Measurements from ENCODE around the gene HDAC9. TPM values are rescaled to one million over a fixed set of nuclear protein-coding genes. Genes with fewer than 3 reads are reported as not detected.

Gene HDAC9
- total RNA-seq, 1 experiment from 2014 or later, result 4.3 TPM

DNA sequence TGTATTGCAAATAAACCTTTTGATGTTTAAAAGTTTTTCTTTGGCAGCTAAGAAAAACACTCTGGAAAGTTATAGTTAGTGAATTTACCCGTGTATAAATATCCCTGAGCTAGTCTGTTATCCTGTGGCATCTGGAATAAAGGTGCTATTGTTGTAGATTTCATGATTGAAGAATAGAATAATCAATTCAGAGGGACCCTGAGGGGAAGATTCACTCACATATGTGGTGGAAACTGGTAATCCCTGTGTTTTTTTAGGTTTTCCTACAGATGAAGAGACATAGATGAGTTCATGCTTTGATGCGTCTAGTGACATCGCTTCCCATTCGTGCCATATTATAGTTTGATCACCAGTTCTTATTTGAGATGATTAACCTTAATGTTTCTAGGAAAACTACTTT lies 457.3 kb downstream of the HDAC9 start:
- Histone ChIP-seq H3K9me3 (ENCODE audit: control insufficient read depth in 1 of 2, insufficient read depth in 1 of 2, low read depth in 1 of 2, low read length in 2 of 2) (no peaks in the 10 kb centered on the region), H3K9ac (ENCODE audit: low read length) (no peak overlapping the region), H3K4me3 (replicated peaks in 1 of 2; ENCODE audit: low read depth in 1 of 2, low read length in 2 of 2) (no peak overlapping the region), H3K79me2 (ENCODE audit: insufficient read depth, low read length) (no peaks in the 10 kb centered on the region), H3K36me3 (ENCODE audit: control insufficient read depth in 1 of 2, insufficient read depth in 2 of 2, low read length in 2 of 2) (no peaks in the 10 kb centered on the region), H3K9me2 (ENCODE audit: insufficient read depth) (no peaks in the 10 kb centered on the region; the same call in 1 of the 2 replicates), H3K27ac (ENCODE audit: low read depth, low read length) (no peak overlapping the region), H2AFZ (ENCODE audit: low read depth, low read length, poor library complexity, severe bottlenecking) (no peak overlapping the region), H3K4me1 (ENCODE audit: control insufficient read depth in 1 of 2, insufficient read depth in 2 of 2, low read length in 2 of 2) (no peaks in the 10 kb centered on the region), H4K20me1 (ENCODE audit: insufficient read depth) (no peaks in the 10 kb centered on the region), H3K27me3 (ENCODE audit: insufficient read depth, low read length) (no peaks in the 10 kb centered on the region), H3K4me2 (ENCODE audit: low read length) (no peak overlapping the region)
- BruUV-seq (replicated peaks), result no TSS peak
- ATAC-seq, result no peak
- intact Hi-C loops (cut with micrococcal nuclease), result no loop called here
- DNase-seq (ENCODE audit: low read depth, low spot score), result no peak
- TF ChIP-seq, protein P1, sequence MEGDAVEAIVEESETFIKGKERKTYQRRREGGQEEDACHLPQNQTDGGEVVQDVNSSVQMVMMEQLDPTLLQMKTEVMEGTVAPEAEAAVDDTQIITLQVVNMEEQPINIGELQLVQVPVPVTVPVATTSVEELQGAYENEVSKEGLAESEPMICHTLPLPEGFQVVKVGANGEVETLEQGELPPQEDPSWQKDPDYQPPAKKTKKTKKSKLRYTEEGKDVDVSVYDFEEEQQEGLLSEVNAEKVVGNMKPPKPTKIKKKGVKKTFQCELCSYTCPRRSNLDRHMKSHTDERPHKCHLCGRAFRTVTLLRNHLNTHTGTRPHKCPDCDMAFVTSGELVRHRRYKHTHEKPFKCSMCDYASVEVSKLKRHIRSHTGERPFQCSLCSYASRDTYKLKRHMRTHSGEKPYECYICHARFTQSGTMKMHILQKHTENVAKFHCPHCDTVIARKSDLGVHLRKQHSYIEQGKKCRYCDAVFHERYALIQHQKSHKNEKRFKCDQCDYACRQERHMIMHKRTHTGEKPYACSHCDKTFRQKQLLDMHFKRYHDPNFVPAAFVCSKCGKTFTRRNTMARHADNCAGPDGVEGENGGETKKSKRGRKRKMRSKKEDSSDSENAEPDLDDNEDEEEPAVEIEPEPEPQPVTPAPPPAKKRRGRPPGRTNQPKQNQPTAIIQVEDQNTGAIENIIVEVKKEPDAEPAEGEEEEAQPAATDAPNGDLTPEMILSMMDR (IDR thresholded peaks at IDR 0.05 in 2 of 3, conservative IDR thresholded peaks at IDR 0.05 in 1 of 3; ENCODE audit: borderline replicate concordance in 1 of 3, insufficient read depth in 1 of 3, low read depth in 2 of 3, low read length in 2 of 3), result no peak
- TF ChIP-seq EGR1 (IDR thresholded peaks at IDR 0.05; ENCODE audit: low read depth) (no peak), JUND (IDR thresholded peaks at IDR 0.05) (no peak)
- TF ChIP-seq, protein P2, sequence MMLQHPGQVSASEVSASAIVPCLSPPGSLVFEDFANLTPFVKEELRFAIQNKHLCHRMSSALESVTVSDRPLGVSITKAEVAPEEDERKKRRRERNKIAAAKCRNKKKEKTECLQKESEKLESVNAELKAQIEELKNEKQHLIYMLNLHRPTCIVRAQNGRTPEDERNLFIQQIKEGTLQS (IDR thresholded peaks at IDR 0.05), result no peak
- ChIA-PET RAD21 (ENCODE audit: low non-redundant PET in 1 of 2, low total read pairs in 2 of 2, uncharacterized antibody in 2 of 2, unreplicated experiment in 2 of 2) (no interaction called here), CTCF (no interaction called here), POLR2A (no interaction called here)

DNA sequence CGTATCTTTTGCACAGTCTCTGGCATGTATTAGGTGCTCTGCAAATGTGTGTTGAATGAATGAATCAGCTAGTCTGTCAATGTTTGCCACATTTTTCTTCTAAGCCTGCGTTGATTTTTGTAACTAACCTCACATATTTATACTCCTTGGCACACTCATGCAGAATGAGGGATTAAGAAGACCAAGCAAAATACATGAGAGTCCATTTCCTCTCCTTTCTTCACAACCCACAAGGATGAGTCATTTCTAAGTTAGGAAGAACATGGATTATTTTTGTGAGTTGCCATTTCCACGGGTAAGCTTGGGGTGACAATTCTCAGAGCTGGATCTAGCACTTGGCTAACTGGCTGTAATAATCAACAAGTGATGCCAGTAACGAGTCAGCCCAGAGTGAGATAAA lies 463.1 kb downstream of the HDAC9 start:
- H3K9me2 ChIP-seq (ENCODE audit: insufficient read depth), result no peaks in the 10 kb centered on the region; the same call in 1 of the 2 replicates
- ATAC-seq (no peak), DNase-seq (ENCODE audit: low read depth, low spot score) (no peak)
- H3K9me3 ChIP-seq (ENCODE audit: control insufficient read depth in 1 of 2, insufficient read depth in 1 of 2, low read depth in 1 of 2, low read length in 2 of 2), result no peaks in the 10 kb centered on the region
- no TSS peak for BruUV-seq (replicated peaks)
- no peaks in the 10 kb centered on the region for H4K20me1 ChIP-seq (ENCODE audit: insufficient read depth)
- no peaks in the 10 kb centered on the region for H3K36me3 ChIP-seq (ENCODE audit: control insufficient read depth in 1 of 2, insufficient read depth in 2 of 2, low read length in 2 of 2)
- no peaks in the 10 kb centered on the region for H3K27me3 ChIP-seq (ENCODE audit: insufficient read depth, low read length)
- intact Hi-C loops (cut with micrococcal nuclease), result no loop called here
- H3K79me2 ChIP-seq (ENCODE audit: insufficient read depth, low read length), result no peaks in the 10 kb centered on the region
- no peak overlapping the region for H3K27ac ChIP-seq (ENCODE audit: low read depth, low read length)
- no peak overlapping the region for H2AFZ ChIP-seq (ENCODE audit: low read depth, low read length, poor library complexity, severe bottlenecking)
- RAD21 ChIA-PET (ENCODE audit: low non-redundant PET in 1 of 2, low total read pairs in 2 of 2, uncharacterized antibody in 2 of 2, unreplicated experiment in 2 of 2), result no interaction called here
- H3K4me2 ChIP-seq (ENCODE audit: low read length), result no peak overlapping the region
- POLR2A ChIA-PET, result no interaction called here
- CTCF ChIA-PET, result no interaction called here
- H3K9ac ChIP-seq (ENCODE audit: low read length), result no peak overlapping the region
- no peak overlapping the region for H3K4me3 ChIP-seq (replicated peaks in 1 of 2; ENCODE audit: low read depth in 1 of 2, low read length in 2 of 2)
- no peaks in the 10 kb centered on the region for H3K4me1 ChIP-seq (ENCODE audit: control insufficient read depth in 1 of 2, insufficient read depth in 2 of 2, low read length in 2 of 2)
- TF ChIP-seq EGR1 (IDR thresholded peaks at IDR 0.05; ENCODE audit: low read depth) (no peak), ELF1 (IDR thresholded peaks at IDR 0.05; ENCODE audit: borderline replicate concordance, low read depth) (no peak), ZFX (IDR thresholded peaks at IDR 0.05) (no peak), JUND (IDR thresholded peaks at IDR 0.05) (no peak), FOSL1 (IDR thresholded peaks at IDR 0.05; ENCODE audit: low read depth) (no peak), YY1 (IDR thresholded peaks at IDR 0.05; ENCODE audit: extremely low read depth, insufficient replicate concordance, low read depth, low read length) (no peak), POLR2A (IDR thresholded peaks at IDR 0.05; ENCODE audit: borderline replicate concordance, extremely low read depth, insufficient read depth, insufficient read length) (no peak), EZH2phosphoT487 (IDR thresholded peaks at IDR 0.05; ENCODE audit: borderline replicate concordance) (no peak)
- TF ChIP-seq, protein P3, sequence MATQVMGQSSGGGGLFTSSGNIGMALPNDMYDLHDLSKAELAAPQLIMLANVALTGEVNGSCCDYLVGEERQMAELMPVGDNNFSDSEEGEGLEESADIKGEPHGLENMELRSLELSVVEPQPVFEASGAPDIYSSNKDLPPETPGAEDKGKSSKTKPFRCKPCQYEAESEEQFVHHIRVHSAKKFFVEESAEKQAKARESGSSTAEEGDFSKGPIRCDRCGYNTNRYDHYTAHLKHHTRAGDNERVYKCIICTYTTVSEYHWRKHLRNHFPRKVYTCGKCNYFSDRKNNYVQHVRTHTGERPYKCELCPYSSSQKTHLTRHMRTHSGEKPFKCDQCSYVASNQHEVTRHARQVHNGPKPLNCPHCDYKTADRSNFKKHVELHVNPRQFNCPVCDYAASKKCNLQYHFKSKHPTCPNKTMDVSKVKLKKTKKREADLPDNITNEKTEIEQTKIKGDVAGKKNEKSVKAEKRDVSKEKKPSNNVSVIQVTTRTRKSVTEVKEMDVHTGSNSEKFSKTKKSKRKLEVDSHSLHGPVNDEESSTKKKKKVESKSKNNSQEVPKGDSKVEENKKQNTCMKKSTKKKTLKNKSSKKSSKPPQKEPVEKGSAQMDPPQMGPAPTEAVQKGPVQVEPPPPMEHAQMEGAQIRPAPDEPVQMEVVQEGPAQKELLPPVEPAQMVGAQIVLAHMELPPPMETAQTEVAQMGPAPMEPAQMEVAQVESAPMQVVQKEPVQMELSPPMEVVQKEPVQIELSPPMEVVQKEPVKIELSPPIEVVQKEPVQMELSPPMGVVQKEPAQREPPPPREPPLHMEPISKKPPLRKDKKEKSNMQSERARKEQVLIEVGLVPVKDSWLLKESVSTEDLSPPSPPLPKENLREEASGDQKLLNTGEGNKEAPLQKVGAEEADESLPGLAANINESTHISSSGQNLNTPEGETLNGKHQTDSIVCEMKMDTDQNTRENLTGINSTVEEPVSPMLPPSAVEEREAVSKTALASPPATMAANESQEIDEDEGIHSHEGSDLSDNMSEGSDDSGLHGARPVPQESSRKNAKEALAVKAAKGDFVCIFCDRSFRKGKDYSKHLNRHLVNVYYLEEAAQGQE (IDR thresholded peaks at IDR 0.05; ENCODE audit: low read depth), result no peak
- TF ChIP-seq, protein P2 (IDR thresholded peaks at IDR 0.05), result no peak
- TF ChIP-seq, protein P1 (IDR thresholded peaks at IDR 0.05 in 2 of 3, conservative IDR thresholded peaks at IDR 0.05 in 1 of 3; ENCODE audit: borderline replicate concordance in 1 of 3, insufficient read depth in 1 of 3, low read depth in 2 of 3, low read length in 2 of 3), result no peak
